H1 (cell line): ENCODE measurements around the gene ZBTB47.

Experiments used
- CBX8 ChIP-seq: fragments of 300-800, 300-1000 bp; sonication (generic); IDR thresholded peaks from 2 replicates; pipeline ENCODE4 v1.7.1; 2016; ENCODE audit warnings: low read depth, low read length, borderline replicate concordance
- EP300 ChIP-seq, 2 experiments: IDR thresholded peaks; 1 replicate in 1 of 2; 2 replicates in 1 of 2; pipeline ENCODE4 v1.6.1; 2011 to 2012; ENCODE audit warnings: low read depth in 2 of 2, low read length in 2 of 2, mild to moderate bottlenecking in 2 of 2, borderline replicate concordance in 1 of 2, inconsistent platforms in 1 of 2, moderate library complexity in 1 of 2
- SP1 ChIP-seq: IDR thresholded peaks from 2 replicates; pipeline ENCODE4 v1.6.1; 2011; ENCODE audit warnings: low read depth, low read length
- TF ChIP-seq, protein P1 (sequence below), 3 experiments: IDR thresholded peaks; 1 replicate in 2 of 3; 2 replicates in 1 of 3; pipeline versions ENCODE4 v1.5.1 to v1.6.1; 2011; ENCODE audit warnings: low read length in 3 of 3, mild to moderate bottlenecking in 3 of 3, inconsistent platforms in 2 of 3, low read depth in 1 of 3, moderate library complexity in 1 of 3; ENCODE audit not compliant: insufficient read depth in 1 of 3; ENCODE audit errors: control extremely low read depth in 1 of 3

DNA sequence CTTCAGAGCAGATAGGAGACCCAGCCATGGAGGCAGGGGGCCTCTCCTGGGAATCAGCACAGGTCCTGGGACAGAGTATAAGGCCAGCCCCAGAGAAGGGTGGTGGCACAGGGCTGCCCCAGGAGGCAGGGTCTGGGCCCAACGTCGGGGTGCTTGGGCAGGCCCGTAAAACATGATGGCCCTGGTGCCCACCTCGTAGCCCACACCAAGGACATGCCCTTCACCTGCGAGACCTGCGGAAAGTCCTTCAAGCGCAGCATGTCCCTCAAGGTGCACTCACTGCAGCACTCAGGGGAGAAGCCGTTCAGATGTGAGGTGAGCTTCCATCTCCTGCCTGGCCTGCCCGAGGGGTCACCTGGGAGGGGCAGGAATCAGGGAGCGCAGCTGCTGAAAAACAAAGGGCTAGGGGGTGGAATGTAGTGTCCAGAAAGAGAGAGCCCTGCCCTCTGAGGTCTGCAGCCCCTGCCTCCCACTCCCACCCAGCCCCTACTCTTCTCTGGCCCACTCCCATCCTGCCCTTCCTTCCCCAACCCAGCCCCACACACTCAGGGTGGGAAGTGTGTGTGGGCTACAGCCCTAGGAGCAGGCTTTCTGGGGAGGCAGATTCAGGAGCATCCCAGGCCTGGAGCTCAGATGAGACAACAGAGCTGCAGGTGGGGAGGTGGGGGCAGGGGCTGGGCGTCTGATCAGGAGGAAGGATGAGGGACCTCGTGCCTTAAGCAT lies 9.5 kb downstream of the ZBTB47 start:
- TF ChIP-seq, protein P1, sequence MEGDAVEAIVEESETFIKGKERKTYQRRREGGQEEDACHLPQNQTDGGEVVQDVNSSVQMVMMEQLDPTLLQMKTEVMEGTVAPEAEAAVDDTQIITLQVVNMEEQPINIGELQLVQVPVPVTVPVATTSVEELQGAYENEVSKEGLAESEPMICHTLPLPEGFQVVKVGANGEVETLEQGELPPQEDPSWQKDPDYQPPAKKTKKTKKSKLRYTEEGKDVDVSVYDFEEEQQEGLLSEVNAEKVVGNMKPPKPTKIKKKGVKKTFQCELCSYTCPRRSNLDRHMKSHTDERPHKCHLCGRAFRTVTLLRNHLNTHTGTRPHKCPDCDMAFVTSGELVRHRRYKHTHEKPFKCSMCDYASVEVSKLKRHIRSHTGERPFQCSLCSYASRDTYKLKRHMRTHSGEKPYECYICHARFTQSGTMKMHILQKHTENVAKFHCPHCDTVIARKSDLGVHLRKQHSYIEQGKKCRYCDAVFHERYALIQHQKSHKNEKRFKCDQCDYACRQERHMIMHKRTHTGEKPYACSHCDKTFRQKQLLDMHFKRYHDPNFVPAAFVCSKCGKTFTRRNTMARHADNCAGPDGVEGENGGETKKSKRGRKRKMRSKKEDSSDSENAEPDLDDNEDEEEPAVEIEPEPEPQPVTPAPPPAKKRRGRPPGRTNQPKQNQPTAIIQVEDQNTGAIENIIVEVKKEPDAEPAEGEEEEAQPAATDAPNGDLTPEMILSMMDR (IDR thresholded peaks at IDR 0.05; ENCODE audit: control extremely low read depth in 1 of 3, insufficient read depth in 1 of 3, low read depth in 1 of 3, low read length in 3 of 3) = no peak
- TF ChIP-seq CBX8 (no peak), SP1 (no peak), EP300 (IDR thresholded peaks at IDR 0.05; ENCODE audit: borderline replicate concordance in 1 of 2, low read depth in 2 of 2, low read length in 2 of 2) (no peak)
